Measurements from ENCODE around the gene B4GAT1. TPM values are rescaled to one million over a fixed set of nuclear protein-coding genes. Genes with fewer than 3 reads are reported as not detected.

B4GAT1 gene
- total and polyA plus RNA-seq, 9 of the 15 experiments (the other 6 are each of a cell fraction or from before 2014, with no cell fraction given), result 0.86 to 9.5 (median 3.8) TPM

DNA sequence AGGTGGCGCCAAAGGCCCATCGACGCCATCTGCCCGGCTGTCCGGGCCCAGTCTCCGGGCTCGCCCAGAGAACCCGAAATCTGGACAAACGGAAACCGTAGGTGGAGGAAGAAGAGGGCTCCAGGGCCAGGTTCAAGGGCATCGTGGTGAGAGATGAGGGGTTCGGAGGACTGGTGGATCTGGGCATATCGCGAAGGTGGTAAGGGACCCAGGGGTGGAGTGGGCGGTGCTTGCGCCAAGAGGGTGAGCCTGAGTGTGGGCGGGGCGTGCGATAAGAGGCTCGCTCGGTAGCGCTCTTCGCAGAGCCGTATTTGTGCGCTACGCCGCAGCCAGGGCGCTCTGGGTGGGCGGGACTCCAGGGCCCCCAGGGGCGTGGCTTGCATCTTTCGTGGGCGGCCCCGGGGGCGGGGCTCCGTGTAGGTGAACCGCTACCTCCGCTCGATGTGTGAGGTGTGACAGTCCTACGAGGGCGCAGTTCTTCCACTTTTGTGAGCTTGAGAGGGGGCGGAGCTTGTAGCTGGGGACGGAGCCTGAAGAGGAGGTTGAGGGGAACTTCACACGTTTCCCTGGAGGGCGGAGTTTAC, 35.4 kb downstream of the B4GAT1 start (continued):
- TF ChIP-seq KLF6 (CRISPR knock-in tag; IDR thresholded peaks at IDR 0.05; ENCODE audit: borderline replicate concordance) (no peak), ZNF830 (CRISPR knock-in tag; IDR thresholded peaks at IDR 0.05) (no peak), MBD2 (IDR thresholded peaks at IDR 0.05; ENCODE audit: borderline replicate concordance, low read depth) (0 out of 2 replicates have a peak, but pooled peaks have one; percentile 26), FOS (IDR thresholded peaks at IDR 0.05; ENCODE audit: extremely low read depth, insufficient read length) (no peak), PHTF2 (CRISPR knock-in tag; IDR thresholded peaks at IDR 0.05) (no peak), TOE1 (IDR thresholded peaks at IDR 0.05; ENCODE audit: borderline replicate concordance) (peak; percentile 76), TOE1 (CRISPR knock-in tag; IDR thresholded peaks at IDR 0.05; ENCODE audit: borderline replicate concordance, low read depth) (no peak), KLF13 (tag; IDR thresholded peaks at IDR 0.05; ENCODE audit: borderline replicate concordance, low read depth) (peak; percentile 33; the same call in 1 of the 2 replicates), STAG1 (CRISPR knock-in tag; IDR thresholded peaks at IDR 0.05; ENCODE audit: borderline replicate concordance) (peak; percentile 86; the same call in 1 of the 2 replicates), ZNF79 (CRISPR knock-in tag; IDR thresholded peaks at IDR 0.05; ENCODE audit: low read depth) (no peak), PHF8 (IDR thresholded peaks at IDR 0.05; ENCODE audit: borderline replicate concordance, low read length) (peak; percentile 55; the same call in 1 of the 2 replicates), DNMT1 (IDR thresholded peaks at IDR 0.05) (no peak; the same call in 1 of the 2 replicates), ZNF584 (CRISPR knock-in tag; IDR thresholded peaks at IDR 0.05; ENCODE audit: low read depth) (no peak), POU5F1 (IDR thresholded peaks at IDR 0.05; ENCODE audit: borderline replicate concordance, low read depth, low read length, partially characterized antibody) (no peak), PTRF (tag; IDR thresholded peaks at IDR 0.05) (no peak)
- TF ChIP-seq, protein P1, sequence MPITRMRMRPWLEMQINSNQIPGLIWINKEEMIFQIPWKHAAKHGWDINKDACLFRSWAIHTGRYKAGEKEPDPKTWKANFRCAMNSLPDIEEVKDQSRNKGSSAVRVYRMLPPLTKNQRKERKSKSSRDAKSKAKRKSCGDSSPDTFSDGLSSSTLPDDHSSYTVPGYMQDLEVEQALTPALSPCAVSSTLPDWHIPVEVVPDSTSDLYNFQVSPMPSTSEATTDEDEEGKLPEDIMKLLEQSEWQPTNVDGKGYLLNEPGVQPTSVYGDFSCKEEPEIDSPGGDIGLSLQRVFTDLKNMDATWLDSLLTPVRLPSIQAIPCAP (CRISPR knock-in tag; IDR thresholded peaks at IDR 0.05; ENCODE audit: borderline replicate concordance), result no peak
- TF ChIP-seq, protein P2, sequence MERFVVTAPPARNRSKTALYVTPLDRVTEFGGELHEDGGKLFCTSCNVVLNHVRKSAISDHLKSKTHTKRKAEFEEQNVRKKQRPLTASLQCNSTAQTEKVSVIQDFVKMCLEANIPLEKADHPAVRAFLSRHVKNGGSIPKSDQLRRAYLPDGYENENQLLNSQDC (CRISPR knock-in tag; IDR thresholded peaks at IDR 0.05), result no peak
- TF ChIP-seq, protein P3, sequence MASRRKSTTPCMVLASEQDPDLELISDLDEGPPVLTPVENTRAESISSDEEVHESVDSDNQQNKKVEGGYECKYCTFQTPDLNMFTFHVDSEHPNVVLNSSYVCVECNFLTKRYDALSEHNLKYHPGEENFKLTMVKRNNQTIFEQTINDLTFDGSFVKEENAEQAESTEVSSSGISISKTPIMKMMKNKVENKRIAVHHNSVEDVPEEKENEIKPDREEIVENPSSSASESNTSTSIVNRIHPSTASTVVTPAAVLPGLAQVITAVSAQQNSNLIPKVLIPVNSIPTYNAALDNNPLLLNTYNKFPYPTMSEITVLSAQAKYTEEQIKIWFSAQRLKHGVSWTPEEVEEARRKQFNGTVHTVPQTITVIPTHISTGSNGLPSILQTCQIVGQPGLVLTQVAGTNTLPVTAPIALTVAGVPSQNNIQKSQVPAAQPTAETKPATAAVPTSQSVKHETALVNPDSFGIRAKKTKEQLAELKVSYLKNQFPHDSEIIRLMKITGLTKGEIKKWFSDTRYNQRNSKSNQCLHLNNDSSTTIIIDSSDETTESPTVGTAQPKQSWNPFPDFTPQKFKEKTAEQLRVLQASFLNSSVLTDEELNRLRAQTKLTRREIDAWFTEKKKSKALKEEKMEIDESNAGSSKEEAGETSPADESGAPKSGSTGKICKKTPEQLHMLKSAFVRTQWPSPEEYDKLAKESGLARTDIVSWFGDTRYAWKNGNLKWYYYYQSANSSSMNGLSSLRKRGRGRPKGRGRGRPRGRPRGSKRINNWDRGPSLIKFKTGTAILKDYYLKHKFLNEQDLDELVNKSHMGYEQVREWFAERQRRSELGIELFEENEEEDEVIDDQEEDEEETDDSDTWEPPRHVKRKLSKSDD (conservative IDR thresholded peaks at IDR 0.05; ENCODE audit: low read length), result 0 out of 2 replicates have a peak, but pooled peaks have one; percentile 25
- TF ChIP-seq, protein P4, sequence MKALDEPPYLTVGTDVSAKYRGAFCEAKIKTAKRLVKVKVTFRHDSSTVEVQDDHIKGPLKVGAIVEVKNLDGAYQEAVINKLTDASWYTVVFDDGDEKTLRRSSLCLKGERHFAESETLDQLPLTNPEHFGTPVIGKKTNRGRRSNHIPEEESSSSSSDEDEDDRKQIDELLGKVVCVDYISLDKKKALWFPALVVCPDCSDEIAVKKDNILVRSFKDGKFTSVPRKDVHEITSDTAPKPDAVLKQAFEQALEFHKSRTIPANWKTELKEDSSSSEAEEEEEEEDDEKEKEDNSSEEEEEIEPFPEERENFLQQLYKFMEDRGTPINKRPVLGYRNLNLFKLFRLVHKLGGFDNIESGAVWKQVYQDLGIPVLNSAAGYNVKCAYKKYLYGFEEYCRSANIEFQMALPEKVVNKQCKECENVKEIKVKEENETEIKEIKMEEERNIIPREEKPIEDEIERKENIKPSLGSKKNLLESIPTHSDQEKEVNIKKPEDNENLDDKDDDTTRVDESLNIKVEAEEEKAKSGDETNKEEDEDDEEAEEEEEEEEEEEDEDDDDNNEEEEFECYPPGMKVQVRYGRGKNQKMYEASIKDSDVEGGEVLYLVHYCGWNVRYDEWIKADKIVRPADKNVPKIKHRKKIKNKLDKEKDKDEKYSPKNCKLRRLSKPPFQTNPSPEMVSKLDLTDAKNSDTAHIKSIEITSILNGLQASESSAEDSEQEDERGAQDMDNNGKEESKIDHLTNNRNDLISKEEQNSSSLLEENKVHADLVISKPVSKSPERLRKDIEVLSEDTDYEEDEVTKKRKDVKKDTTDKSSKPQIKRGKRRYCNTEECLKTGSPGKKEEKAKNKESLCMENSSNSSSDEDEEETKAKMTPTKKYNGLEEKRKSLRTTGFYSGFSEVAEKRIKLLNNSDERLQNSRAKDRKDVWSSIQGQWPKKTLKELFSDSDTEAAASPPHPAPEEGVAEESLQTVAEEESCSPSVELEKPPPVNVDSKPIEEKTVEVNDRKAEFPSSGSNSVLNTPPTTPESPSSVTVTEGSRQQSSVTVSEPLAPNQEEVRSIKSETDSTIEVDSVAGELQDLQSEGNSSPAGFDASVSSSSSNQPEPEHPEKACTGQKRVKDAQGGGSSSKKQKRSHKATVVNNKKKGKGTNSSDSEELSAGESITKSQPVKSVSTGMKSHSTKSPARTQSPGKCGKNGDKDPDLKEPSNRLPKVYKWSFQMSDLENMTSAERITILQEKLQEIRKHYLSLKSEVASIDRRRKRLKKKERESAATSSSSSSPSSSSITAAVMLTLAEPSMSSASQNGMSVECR (CRISPR knock-in tag; IDR thresholded peaks at IDR 0.05), result peak; percentile 67; the same call in 1 of the 2 replicates
